ENCODE measurements around the gene APPBP2.

GRCh38 chr17:60493847-60494321 is 32.2 kb downstream of the APPBP2 start:
- TF ChIP-seq POLR2AphosphoS5 (IDR thresholded peaks at IDR 0.05) (no peak), CTCF (IDR thresholded peaks at IDR 0.05 in 8 of 11, conservative IDR thresholded peaks at IDR 0.05 in 3 of 11) (no peak)

Data from spleen (tissue), 7 donors.